ENCODE data around the gene JAG1.

The JAG1 gene

DNA sequence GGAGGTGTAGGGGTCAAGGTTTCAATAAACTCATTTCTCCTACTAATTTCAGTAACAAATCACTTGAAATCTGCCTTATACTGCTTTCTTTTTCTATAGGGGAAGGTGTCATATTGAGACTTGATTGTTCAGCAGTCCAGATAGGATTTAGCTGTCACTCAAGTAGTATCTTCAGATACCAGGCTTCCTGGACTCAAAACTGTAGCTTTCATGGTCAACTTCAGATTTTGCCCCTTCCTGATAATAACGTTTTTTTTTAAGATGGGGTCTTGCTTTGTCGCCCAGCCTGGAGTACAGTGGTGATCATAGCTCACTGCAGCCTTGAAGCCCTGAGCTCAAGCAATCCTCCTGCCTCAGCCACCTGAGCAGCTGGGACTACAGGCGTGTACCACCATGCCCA, 77.8 kb downstream of the JAG1 start:
- Histone ChIP-seq H3K36me3 (ENCODE audit: control insufficient read depth in 2 of 2, insufficient read depth in 1 of 2, low read length in 2 of 2) (no peaks in the 10 kb centered on the region), H3K9me3 (ENCODE audit: control insufficient read depth, insufficient read depth, low read depth, low read length) (no peaks in the 10 kb centered on the region), H3K4me1 (ENCODE audit: control insufficient read depth, insufficient read depth, low read length) (peaks cover 12% of the 10 kb centered on the region), H3K4me3 (ENCODE audit: low read depth, low read length) (no peak overlapping the region), H3K27ac (ENCODE audit: extremely low read depth, low read depth, low read length) (no peak overlapping the region)
- ChIA-PET CTCF (interaction anchor here (1.3 kb wide), 1 partner anchor 19 kb away, joined by 3 read pairs; no protein-coding TSS in a partner anchor), POLR2A (no interaction called here)
- TF ChIP-seq ZNF280C (tag by site-specific recombination; IDR thresholded peaks at IDR 0.05): no peak
- TF ChIP-seq ZBTB6 (tag by site-specific recombination; IDR thresholded peaks at IDR 0.05): no peak
- TF ChIP-seq TRIM28 (IDR thresholded peaks at IDR 0.05; ENCODE audit: borderline replicate concordance, low read length): no peak
- no peak for TF ChIP-seq ZNF830 (tag by site-specific recombination; IDR thresholded peaks at IDR 0.05; ENCODE audit: low read depth)
- no peak for TF ChIP-seq ZNF155 (tag by site-specific recombination; IDR thresholded peaks at IDR 0.05)
- no peak for TF ChIP-seq ZFP41 (tag by site-specific recombination; IDR thresholded peaks at IDR 0.05; ENCODE audit: borderline replicate concordance)
- TF ChIP-seq, protein P1, sequence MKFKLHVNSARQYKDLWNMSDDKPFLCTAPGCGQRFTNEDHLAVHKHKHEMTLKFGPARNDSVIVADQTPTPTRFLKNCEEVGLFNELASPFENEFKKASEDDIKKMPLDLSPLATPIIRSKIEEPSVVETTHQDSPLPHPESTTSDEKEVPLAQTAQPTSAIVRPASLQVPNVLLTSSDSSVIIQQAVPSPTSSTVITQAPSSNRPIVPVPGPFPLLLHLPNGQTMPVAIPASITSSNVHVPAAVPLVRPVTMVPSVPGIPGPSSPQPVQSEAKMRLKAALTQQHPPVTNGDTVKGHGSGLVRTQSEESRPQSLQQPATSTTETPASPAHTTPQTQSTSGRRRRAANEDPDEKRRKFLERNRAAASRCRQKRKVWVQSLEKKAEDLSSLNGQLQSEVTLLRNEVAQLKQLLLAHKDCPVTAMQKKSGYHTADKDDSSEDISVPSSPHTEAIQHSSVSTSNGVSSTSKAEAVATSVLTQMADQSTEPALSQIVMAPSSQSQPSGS (tag by site-specific recombination; IDR thresholded peaks at IDR 0.05; ENCODE audit: low read depth): no peak
- TF ChIP-seq ZNF133 (tag by site-specific recombination; IDR thresholded peaks at IDR 0.05): no peak
- no peak for TF ChIP-seq ZNF157 (tag by site-specific recombination; IDR thresholded peaks at IDR 0.05)
- no peak for TF ChIP-seq ZBTB21 (tag by site-specific recombination; IDR thresholded peaks at IDR 0.05)
- no peak for TF ChIP-seq GLIS1 (tag by site-specific recombination; IDR thresholded peaks at IDR 0.05)
- TF ChIP-seq, protein P2, sequence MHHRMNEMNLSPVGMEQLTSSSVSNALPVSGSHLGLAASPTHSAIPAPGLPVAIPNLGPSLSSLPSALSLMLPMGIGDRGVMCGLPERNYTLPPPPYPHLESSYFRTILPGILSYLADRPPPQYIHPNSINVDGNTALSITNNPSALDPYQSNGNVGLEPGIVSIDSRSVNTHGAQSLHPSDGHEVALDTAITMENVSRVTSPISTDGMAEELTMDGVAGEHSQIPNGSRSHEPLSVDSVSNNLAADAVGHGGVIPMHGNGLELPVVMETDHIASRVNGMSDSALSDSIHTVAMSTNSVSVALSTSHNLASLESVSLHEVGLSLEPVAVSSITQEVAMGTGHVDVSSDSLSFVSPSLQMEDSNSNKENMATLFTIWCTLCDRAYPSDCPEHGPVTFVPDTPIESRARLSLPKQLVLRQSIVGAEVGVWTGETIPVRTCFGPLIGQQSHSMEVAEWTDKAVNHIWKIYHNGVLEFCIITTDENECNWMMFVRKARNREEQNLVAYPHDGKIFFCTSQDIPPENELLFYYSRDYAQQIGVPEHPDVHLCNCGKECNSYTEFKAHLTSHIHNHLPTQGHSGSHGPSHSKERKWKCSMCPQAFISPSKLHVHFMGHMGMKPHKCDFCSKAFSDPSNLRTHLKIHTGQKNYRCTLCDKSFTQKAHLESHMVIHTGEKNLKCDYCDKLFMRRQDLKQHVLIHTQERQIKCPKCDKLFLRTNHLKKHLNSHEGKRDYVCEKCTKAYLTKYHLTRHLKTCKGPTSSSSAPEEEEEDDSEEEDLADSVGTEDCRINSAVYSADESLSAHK (tag by site-specific recombination; IDR thresholded peaks at IDR 0.05): no peak

DNA sequence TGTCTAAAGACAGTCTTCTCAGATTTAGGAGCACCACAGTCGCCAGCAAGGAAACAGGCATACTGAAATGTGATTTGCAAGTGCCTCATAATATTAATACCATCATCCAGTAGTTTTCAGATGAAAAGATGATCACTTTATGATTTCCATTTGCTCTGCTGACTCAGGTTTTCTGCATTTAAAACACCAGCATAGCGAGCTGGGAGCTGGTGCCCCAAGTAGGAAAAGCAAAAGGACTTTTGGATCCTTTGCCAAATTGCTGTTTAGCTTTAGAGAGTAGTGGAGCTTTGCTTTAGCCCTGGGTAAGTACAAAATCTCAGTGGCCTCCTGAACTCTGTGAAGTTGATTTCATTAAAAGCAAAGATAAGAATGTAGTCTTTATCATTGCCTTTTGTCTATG, 78.5 kb downstream of the JAG1 start:
- Histone ChIP-seq H3K9me3 (ENCODE audit: control insufficient read depth, insufficient read depth, low read depth, low read length) (no peaks in the 10 kb centered on the region), H3K27ac (ENCODE audit: extremely low read depth, low read depth, low read length) (no peak overlapping the region), H3K4me3 (ENCODE audit: low read depth, low read length) (no peak overlapping the region), H3K4me1 (ENCODE audit: control insufficient read depth, insufficient read depth, low read length) (peaks cover 12% of the 10 kb centered on the region), H3K36me3 (ENCODE audit: control insufficient read depth in 2 of 2, insufficient read depth in 1 of 2, low read length in 2 of 2) (no peaks in the 10 kb centered on the region)
- TF ChIP-seq, protein P3, sequence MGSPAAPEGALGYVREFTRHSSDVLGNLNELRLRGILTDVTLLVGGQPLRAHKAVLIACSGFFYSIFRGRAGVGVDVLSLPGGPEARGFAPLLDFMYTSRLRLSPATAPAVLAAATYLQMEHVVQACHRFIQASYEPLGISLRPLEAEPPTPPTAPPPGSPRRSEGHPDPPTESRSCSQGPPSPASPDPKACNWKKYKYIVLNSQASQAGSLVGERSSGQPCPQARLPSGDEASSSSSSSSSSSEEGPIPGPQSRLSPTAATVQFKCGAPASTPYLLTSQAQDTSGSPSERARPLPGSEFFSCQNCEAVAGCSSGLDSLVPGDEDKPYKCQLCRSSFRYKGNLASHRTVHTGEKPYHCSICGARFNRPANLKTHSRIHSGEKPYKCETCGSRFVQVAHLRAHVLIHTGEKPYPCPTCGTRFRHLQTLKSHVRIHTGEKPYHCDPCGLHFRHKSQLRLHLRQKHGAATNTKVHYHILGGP (tag by site-specific recombination; IDR thresholded peaks at IDR 0.05): no peak
- TF ChIP-seq ZNF324 (tag by site-specific recombination; IDR thresholded peaks at IDR 0.05) (no peak), ZNF37A (tag by site-specific recombination; IDR thresholded peaks at IDR 0.05) (no peak), ZNF530 (tag by site-specific recombination; IDR thresholded peaks at IDR 0.05; ENCODE audit: low read depth) (no peak), TRIM28 (IDR thresholded peaks at IDR 0.05; ENCODE audit: borderline replicate concordance, low read length) (no peak), ZNF366 (tag by site-specific recombination; conservative IDR thresholded peaks at IDR 0.05) (no peak), ZNF248 (tag by site-specific recombination; IDR thresholded peaks at IDR 0.05) (no peak), HOXA7 (CRISPR knock-in tag; IDR thresholded peaks at IDR 0.05; ENCODE audit: borderline replicate concordance) (no peak), GLIS1 (tag by site-specific recombination; IDR thresholded peaks at IDR 0.05) (no peak)
- ChIA-PET CTCF (interaction anchor here (0.6 to 1.3 kb wide), 3 partner anchors 13 to 35 kb away, joined by 3 to 5 read pairs (median 5); no protein-coding TSS in a partner anchor), POLR2A (no interaction called here)

Measured in HEK293 (cell line).